Esophagus (tissue), 2 donors: ENCODE measurements around the gene MAML2. TPM values are rescaled to one million over a fixed set of nuclear protein-coding genes. Genes with fewer than 3 reads are reported as not detected.
A peak's percentile ranks its signal among the peaks of the same experiment; 100 is the strongest.

Source experiments
- H3K27ac ChIP-seq, 2 donors: one replicate each; pipeline ENCODE4 v1.5.1; 2013; ENCODE audit warnings: low read depth in 2 of 2, mild to moderate bottlenecking in 2 of 2, inconsistent platforms in 1 of 2, low read length in 1 of 2, moderate library complexity in 1 of 2
- H3K27me3 ChIP-seq, 2 donors: one replicate each; pipeline ENCODE4 v1.6.1; 2013; ENCODE audit warnings: low read length in 2 of 2, control low read depth in 1 of 2, mild to moderate bottlenecking in 1 of 2; ENCODE audit not compliant: insufficient read depth in 2 of 2, control insufficient read depth in 1 of 2
- H3K36me3 ChIP-seq, 2 donors: one replicate each; pipeline ENCODE4 v1.6.1; 2013; ENCODE audit warnings: low read length in 1 of 2; ENCODE audit not compliant: control insufficient read depth in 2 of 2, insufficient read depth in 2 of 2
- H3K4me1 ChIP-seq, 2 donors: one replicate each; pipeline ENCODE4 v1.6.1; 2013; ENCODE audit warnings: low read length in 1 of 2; ENCODE audit not compliant: control insufficient read depth in 2 of 2, insufficient read depth in 2 of 2
- H3K4me3 ChIP-seq, 2 donors: one replicate each; pipeline ENCODE4 v1.5.1; 2013; ENCODE audit warnings: low read length in 2 of 2, mild to moderate bottlenecking in 2 of 2, low read depth in 1 of 2, moderate library complexity in 1 of 2
- H3K9me3 ChIP-seq, 2 donors: one replicate each; pipeline ENCODE4 v1.6.1; 2013; ENCODE audit warnings: mild to moderate bottlenecking in 2 of 2, low read depth in 1 of 2, low read length in 1 of 2, moderate library complexity in 1 of 2; ENCODE audit not compliant: control insufficient read depth in 2 of 2, insufficient read depth in 1 of 2
- WGBS, 2 donors: extraction: QIAGEN DNeasy Blood & Tissue Kit; methylation state at CpG; one replicate each; pipeline ENCODE4 v1.1.7; 2013; 5-methylcytosine and 5-hydroxymethylcytosine counted together
- polyA plus RNA-seq, 2 donors: library from polyadenylated mRNA; stranded (reverse); fragments of 200-250 nt; gene quantifications; one replicate each; pipeline ENCODE4 v1.2.3, GENCODE V29; 2013
- donor health status: healthy with polysubstance abuse.
- donor health status: Bipolar disorder and iron deficiency.

MAML2 gene
- polyA plus RNA-seq, 2 donors = 1.9 to 2.0 TPM

DNA sequence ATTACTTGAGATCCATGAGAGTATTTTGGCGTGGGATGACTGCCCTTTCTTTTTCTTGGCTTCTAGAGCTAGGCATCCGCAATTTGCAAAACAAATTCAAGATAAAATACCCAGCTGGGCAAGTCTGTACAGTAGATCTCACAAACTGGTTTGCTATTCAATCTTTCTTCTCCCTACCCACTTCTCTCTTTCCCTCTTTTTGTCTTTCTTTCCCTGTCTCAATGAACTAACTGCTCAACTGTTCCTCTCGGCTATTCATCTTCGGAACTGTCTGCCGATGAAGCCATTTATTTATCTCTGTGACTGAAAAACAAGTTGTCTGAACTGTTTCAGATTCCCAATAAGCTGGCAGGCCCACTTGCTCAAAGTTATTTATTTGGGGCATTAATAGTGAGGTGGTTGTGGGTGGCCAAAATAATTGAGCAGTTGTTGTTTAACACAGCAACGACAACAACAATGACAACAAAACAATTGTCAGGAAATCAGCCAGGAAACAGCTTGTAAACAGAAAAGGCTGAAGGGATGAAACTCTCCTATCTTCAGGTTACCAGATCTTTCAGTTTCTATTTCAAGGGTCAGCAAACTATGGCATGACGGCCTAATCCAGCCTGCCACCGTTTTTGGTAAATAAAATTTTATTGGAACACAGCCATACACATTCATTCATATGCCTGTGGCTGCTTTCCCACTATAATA lies 343.1 kb downstream of the MAML2 start:
- no peak overlapping the region for H3K4me3 ChIP-seq
- H3K27me3 ChIP-seq = no peaks in the 10 kb centered on the region
- H3K4me1 ChIP-seq = no peaks in the 10 kb centered on the region
- H3K36me3 ChIP-seq = no peaks in the 10 kb centered on the region
- H3K9me3 ChIP-seq = no peaks in the 10 kb centered on the region
- peak overlapping the region in 1 of 2 donors; percentile 58 for H3K27ac ChIP-seq
- WGBS, 2 donors = 23 to 30% methylated on average over 8 of the region's 8 CpGs

DNA sequence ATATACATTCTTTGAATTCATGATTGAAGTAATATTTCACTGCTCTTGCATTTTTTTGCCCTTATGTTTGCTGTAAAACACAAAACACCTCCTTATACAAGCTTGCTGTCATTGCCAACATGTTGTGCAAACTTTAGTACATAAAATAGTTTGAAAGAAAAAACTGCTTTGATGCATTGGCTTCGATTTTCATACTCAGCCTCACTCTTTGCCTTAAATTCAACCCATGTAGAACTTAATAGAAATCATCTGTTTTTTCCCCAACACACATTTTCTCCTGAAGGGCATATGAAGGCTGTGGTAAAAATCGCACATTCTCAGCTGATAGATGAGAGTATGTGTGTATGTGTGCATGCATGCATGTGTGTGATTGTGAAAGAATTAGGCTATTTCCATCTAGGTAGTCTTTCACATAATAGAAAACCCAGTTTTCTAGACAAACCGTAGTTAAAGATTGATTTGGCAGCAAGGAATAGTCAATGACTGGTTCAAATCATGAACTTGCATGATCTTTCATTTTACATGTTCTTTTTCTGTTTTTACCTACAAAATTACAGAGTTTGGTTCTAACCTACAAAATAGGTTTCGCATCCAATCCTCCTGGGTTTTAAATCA lies 346.3 kb downstream of the MAML2 start:
- H3K36me3 ChIP-seq = no peaks in the 10 kb centered on the region
- H3K27me3 ChIP-seq = no peaks in the 10 kb centered on the region
- no peak overlapping the region for H3K4me3 ChIP-seq
- no peaks in the 10 kb centered on the region for H3K4me1 ChIP-seq
- WGBS, 2 donors = 80 to 91% methylated on average over 4 of the region's 4 CpGs
- H3K9me3 ChIP-seq = no peaks in the 10 kb centered on the region
- no peak overlapping the region for H3K27ac ChIP-seq

DNA sequence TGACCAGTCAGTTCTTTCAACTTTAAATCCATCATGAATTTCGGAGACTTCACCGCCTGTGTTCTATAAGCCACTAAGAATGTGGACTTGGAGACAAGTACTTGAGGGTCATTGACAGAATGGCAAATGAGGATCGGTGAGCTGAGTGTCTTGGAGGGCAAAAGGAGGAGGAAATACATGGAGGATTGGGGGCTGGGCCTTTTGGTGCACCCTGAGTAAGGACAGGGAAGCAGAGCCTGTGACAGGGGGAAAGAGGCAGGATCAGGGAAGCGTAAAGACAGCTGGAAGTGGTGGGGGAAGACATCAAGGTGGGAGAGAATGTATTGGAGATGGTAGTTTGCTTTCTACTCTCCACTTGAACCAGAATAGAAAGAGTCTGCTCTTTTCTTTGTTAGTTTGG lies 348.7 kb downstream of the MAML2 start:
- Histone ChIP-seq H3K9me3 (no peaks in the 10 kb centered on the region), H3K27me3 (no peaks in the 10 kb centered on the region), H3K27ac (no peak overlapping the region), H3K36me3 (no peaks in the 10 kb centered on the region), H3K4me1 (no peaks in the 10 kb centered on the region), H3K4me3 (no peak overlapping the region)
- 73 to 92% methylated on average over 4 of the region's 4 CpGs for WGBS, 2 donors

DNA sequence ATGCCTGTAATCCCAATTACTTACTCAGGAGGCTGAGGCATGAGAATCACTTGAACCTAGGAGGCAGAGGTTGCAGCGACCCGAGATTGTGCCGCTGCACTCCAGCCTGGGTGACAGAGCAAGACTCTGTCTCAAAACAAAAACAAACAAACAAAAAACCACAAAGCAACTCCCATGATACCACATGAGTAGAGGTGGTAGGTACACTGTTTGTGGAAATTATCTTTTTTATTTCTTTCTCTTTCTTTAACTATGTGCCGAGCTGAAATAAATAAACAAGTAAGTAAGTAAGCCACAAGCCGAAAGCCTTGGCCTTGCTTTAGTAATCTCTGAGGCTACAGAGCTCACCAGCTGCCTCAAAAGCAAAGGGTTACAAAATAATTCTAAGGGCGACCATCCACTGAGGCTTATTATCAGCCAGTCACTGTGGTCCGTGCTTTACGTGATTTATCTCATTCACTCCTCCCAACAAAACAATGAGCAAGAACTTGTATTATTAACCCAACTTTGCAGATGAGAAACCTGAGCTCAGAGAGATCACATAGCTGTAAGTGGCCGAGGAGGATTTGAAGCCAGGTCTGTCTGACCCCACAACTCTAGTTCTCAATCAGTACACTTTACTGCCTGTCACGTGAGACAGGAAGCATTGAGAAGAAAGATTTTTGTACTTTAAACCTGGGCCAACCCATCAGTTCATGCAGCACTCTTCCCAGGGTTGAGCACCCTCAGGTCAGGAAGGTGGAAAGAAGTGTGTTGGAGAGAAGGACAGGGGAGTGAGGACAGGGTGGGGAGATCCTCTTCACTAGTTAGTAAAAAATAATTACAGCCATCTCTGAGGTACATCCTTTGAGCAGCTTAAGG lies 349.3 kb downstream of the MAML2 start:
- no peaks in the 10 kb centered on the region for H3K27me3 ChIP-seq
- whole genome bisulfite sequencing, 2 donors = 79 to 85% methylated on average over 10 of the region's 10 CpGs
- H3K4me1 ChIP-seq = no peaks in the 10 kb centered on the region
- no peak overlapping the region for H3K4me3 ChIP-seq
- H3K9me3 ChIP-seq = no peaks in the 10 kb centered on the region
- no peaks in the 10 kb centered on the region for H3K36me3 ChIP-seq
- H3K27ac ChIP-seq = peak overlapping the region in 1 of 2 donors; percentile 13

DNA sequence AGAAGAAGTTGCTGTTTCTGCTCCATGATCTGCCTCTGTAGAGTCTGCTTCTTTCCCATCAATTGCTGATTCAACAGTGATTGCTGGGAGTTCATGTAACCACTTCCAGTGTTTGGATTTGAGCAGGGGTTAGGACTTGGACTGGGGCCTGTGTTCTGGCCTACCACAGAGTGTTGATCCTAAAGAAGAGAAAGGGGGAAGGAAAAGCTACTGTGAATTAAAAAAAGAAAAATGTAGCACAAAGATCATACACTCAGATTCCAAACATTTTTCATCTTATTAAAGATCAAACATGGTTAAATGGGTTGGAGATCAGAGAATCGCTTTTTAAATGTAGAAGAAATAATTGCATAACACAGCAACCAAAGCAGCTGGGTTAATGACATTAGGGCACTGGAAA lies 351.4 kb downstream of the MAML2 start:
- Histone ChIP-seq H3K9me3 (no peaks in the 10 kb centered on the region), H3K27me3 (no peaks in the 10 kb centered on the region), H3K4me1 (no peaks in the 10 kb centered on the region), H3K27ac (no peak overlapping the region), H3K4me3 (no peak overlapping the region), H3K36me3 (no peaks in the 10 kb centered on the region)
- WGBS, 2 donors = 68 to 73% methylated on average over 1 of the region's 1 CpG

DNA sequence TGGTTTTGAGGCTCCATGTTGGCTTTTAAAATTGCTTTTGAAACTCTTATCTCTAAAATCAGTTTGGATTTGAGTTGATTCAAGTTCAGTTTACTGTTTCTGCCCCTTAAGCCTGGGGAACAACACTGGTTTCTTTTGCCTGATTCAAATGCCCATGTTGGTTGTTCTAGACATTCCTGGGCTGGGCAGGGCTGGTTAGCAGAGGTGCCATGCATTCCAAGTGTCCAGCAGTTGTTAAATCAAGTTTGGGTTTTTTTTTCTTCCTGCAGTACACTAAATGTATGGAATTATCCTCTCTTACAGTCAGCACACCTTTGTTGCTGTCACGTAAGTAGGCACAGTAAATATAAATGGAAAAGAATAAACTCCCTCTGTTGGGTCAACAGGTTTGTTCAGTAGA lies 351.9 kb downstream of the MAML2 start:
- no peak overlapping the region for H3K4me3 ChIP-seq
- H3K36me3 ChIP-seq = no peaks in the 10 kb centered on the region
- no peaks in the 10 kb centered on the region for H3K9me3 ChIP-seq
- no peaks in the 10 kb centered on the region for H3K27me3 ChIP-seq
- no peaks in the 10 kb centered on the region for H3K4me1 ChIP-seq
- H3K27ac ChIP-seq = no peak overlapping the region
- WGBS, 2 donors = 89 to 96% methylated on average over 1 of the region's 1 CpG

DNA sequence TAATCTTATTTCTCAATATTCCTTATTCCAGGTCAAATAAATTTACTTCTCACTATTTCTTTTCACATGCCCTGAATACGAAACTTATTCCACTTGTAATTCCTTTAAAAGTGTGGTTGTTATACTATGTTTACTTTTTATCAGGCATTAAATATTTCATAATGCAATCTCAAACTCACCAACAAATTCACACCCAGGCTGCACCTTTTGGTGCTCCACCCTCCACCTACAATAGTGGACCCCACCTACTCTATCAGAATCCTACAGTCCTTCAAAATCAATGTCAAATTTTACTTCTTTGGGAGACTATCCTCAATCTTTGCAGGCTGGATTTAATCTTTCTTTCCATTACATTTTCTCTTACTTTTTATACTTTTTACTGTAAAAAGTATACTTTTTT lies 353.2 kb downstream of the MAML2 start:
- Histone ChIP-seq H3K27me3 (no peaks in the 10 kb centered on the region), H3K36me3 (no peaks in the 10 kb centered on the region), H3K27ac (no peak overlapping the region), H3K9me3 (no peaks in the 10 kb centered on the region), H3K4me3 (no peak overlapping the region), H3K4me1 (no peaks in the 10 kb centered on the region)
- 91 to 94% methylated on average over 1 of the region's 1 CpG for WGBS, 2 donors

DNA sequence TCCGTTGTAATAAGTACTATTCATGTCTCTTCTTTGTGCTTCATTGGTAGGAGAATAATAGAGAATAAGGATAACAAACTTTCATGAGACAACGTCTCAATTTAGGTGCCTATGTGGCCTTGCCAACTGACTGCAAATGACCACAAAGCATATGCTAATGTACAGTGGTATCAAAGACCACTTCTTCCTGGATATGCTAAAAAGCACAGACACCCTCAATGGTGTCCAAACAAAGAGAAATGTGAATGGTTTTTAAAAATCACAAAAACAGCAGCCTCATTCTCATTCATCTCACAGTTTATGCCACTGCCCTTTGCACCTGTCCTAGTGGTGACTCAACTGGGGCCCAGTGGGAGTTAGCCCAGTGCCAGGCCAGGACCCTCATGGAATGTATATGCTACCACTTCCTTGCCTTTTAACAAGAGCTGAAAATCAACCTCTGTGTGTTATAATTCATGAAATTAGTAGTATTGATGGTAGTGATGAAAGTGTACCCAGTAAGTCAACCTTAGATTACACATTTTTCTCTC lies 353.9 kb downstream of the MAML2 start:
- no peaks in the 10 kb centered on the region for H3K9me3 ChIP-seq
- no peaks in the 10 kb centered on the region for H3K27me3 ChIP-seq
- H3K27ac ChIP-seq = no peak overlapping the region
- 87 to 92% methylated on average over 2 of the region's 2 CpGs for WGBS, 2 donors
- no peaks in the 10 kb centered on the region for H3K4me1 ChIP-seq
- no peaks in the 10 kb centered on the region for H3K36me3 ChIP-seq
- H3K4me3 ChIP-seq = no peak overlapping the region

DNA sequence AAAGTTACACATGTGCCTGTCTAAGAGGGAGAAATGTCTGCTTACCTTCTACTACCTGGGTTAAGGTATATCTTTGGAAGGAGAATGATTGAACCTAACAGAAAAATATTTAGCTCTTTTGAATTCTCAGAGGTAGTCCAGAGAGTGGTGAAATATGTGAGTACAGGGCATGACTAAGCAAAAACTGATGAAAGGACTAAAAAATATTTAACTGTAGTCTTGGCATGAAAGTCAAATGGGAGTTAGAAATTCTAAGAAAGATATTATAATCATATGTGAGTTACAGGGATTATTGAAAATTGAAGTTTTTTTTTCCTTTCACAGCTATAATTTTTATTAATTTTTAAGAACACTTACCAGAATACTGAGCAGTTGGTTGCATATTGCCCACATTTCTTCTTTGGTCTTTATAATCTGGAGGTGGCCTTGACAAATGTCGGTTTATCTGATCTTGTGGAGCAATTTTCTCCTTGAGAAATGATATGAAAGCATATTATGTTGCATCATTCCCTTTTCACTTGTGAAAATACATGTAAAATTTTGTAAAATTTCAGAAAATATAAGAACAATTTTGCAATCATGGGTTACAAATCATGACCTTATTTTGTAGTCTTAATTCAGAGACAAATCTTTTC lies 357.7 kb downstream of the MAML2 start:
- WGBS, 2 donors = 70 to 95% methylated on average over 1 of the region's 1 CpG

More for the DNA sequence above, 357.7 kb downstream of the MAML2 start:
- no peaks in the 10 kb centered on the region for H3K4me1 ChIP-seq
- no peak overlapping the region for H3K27ac ChIP-seq
- no peak overlapping the region for H3K4me3 ChIP-seq
- H3K9me3 ChIP-seq = no peaks in the 10 kb centered on the region
- H3K27me3 ChIP-seq = no peaks in the 10 kb centered on the region
- H3K36me3 ChIP-seq = peaks cover 0 to 3% of the 10 kb centered on the region in 2 donors
